ENCODE data around the gene TPST2.

Gene TPST2

DNA sequence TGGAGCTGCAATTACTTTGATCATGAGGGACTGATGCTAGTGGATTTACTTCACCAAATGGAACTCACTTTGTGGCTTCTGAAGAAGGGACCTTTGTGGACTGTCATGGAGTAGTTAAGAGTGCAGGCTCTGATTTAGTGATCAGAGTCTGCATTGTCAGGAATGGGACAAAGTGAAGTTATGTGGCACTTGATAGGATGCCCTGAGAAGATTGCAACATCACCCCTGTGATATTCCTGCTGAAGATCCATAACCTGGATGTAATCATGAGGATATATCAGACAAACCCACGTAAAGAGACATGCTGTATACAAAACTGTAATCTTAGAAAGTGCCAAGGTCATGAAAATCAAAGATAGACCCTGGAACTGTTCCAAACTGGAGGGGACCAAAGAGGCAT lies 76.1 kb downstream of the TPST2 start:
- Histone ChIP-seq H3K9me3 (ENCODE audit: control insufficient read depth in 1 of 2, low read length in 2 of 2) (no peaks in the 10 kb centered on the region), H3K27me3 (ENCODE audit: control insufficient read depth in 1 of 2, insufficient read depth in 2 of 2, low read length in 2 of 2) (no peaks in the 10 kb centered on the region), H3K4me1 (ENCODE audit: control insufficient read depth in 1 of 2, insufficient read depth in 2 of 2, low read length in 2 of 2) (peaks cover 19 to 29% of the 10 kb centered on the region in 2 donors), H3K4me3 (ENCODE audit: low read depth in 1 of 2, low read length in 2 of 2) (no peak overlapping the region), H3K9ac (ENCODE audit: low read depth in 1 of 2, low read length in 2 of 2) (no peak overlapping the region), H3K36me3 (ENCODE audit: control insufficient read depth in 1 of 2, insufficient read depth in 2 of 2, low read length in 2 of 2) (peaks cover 9 to 14% of the 10 kb centered on the region in 2 donors), H3K27ac (ENCODE audit: low read depth, low read length) (no peak overlapping the region)

DNA sequence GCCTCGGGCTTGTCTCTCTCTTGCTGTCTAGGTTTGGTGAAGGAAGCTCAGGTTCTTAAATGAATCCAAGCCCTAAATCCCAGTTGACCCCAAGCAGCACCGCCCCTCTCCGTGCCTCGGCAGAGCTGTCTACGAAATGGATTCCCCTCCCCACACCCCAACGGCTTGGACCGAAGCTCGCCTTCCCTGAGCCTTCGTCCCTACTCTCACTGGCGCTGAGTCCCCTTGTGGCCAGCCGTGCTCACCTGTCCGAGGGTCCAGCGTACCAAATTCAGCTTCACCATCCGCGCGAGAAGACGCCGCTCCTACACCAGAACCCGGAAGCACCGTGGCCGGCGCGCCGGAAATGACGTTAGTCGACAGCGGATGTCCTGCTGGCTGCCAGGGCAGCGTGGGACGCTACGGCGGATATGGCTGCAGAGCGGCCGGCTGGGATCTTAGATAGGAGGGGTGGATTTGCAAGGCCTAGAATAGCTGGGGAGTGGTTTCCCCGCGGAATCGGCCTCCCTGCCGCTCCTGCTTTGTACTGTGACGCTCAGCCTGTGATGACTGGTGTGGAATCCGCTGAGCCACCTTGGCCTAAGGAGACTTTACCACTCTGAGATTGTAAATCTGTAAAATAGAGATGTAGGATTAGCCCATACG lies 77.7 kb downstream of the TPST2 start, which contains the start of gene TFIP11:
Gene TFIP11 (minus strand): TSS at position 325 of the 645 bp plus-strand sequence. CDS start 2,201 bp downstream, outside the sequence.
- Histone ChIP-seq H3K9me3 (ENCODE audit: control insufficient read depth in 1 of 2, low read length in 2 of 2) (no peaks in the 10 kb centered on the region), H3K36me3 (ENCODE audit: control insufficient read depth in 1 of 2, insufficient read depth in 2 of 2, low read length in 2 of 2) (peaks cover 15 to 24% of the 10 kb centered on the region in 2 donors), H3K4me1 (ENCODE audit: control insufficient read depth in 1 of 2, insufficient read depth in 2 of 2, low read length in 2 of 2) (peaks cover 19 to 29% of the 10 kb centered on the region in 2 donors)

DNA sequence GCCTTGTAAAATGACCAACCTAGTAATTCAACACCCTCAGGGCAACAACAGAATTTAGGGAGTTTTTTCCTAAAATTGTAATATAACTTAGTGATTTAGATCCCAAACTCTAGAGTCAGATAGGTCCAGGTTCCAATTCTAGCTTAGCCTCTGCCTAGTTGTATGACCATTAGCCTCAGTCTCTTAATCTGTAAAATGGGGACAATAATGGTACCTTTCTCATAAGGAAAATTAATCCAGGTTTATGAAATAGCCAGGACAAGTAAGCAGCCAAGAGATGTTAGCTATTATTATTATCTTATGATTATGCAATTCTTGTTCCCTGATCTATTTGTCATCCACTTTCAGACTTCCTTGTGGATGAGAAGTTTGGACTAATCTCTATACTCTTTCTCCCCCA lies 81.8 kb downstream of the TPST2 start:
- Histone ChIP-seq H3K36me3 (ENCODE audit: control insufficient read depth in 1 of 2, insufficient read depth in 2 of 2, low read length in 2 of 2) (peaks cover 36 to 58% of the 10 kb centered on the region in 2 donors), H3K9ac (ENCODE audit: low read depth in 1 of 2, low read length in 2 of 2) (no peak overlapping the region), H3K4me1 (ENCODE audit: control insufficient read depth in 1 of 2, insufficient read depth in 2 of 2, low read length in 2 of 2) (peaks cover 15 to 27% of the 10 kb centered on the region in 2 donors), H3K4me3 (ENCODE audit: low read depth in 1 of 2, low read length in 2 of 2) (no peak overlapping the region), H3K9me3 (ENCODE audit: control insufficient read depth in 1 of 2, low read length in 2 of 2) (no peaks in the 10 kb centered on the region), H3K27ac (ENCODE audit: low read depth, low read length) (no peak overlapping the region), H3K27me3 (ENCODE audit: control insufficient read depth in 1 of 2, insufficient read depth in 2 of 2, low read length in 2 of 2) (no peaks in the 10 kb centered on the region)

More for the DNA sequence above, 77.7 kb downstream of the TPST2 start, which contains the start of gene TFIP11:
- H3K9ac ChIP-seq (ENCODE audit: low read depth in 1 of 2, low read length in 2 of 2) = peak within 1 kb of the TSS; percentile 87 to 92
- peak within 1 kb of the TSS; percentile 99 to 100 for H3K4me3 ChIP-seq (ENCODE audit: low read depth in 1 of 2, low read length in 2 of 2)
- H3K27me3 ChIP-seq (ENCODE audit: control insufficient read depth in 1 of 2, insufficient read depth in 2 of 2, low read length in 2 of 2) = no peaks in the 10 kb centered on the region
- H3K27ac ChIP-seq (ENCODE audit: low read depth, low read length) = peak within 1 kb of the TSS; percentile 54

DNA sequence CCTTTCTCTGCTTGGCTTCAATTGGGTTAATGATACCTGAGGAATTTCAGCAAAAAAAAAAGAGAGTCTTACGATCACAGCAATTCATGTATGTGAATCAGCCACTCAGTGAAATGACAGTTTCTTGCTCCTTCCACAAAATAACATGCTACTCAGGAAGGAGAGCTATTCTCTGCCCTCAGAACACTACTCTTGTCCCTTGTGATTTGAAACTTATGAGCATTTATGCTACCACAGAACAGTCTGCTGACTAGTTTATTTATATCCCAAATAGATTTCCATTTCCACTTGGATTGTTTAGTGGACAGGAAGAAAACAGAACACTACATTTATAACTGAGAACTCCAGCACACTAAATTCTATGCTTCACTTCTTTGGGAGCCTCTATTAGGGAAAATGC lies 86.2 kb downstream of the TPST2 start:
- H3K4me3 ChIP-seq (ENCODE audit: low read depth in 1 of 2, low read length in 2 of 2) = no peak overlapping the region
- H3K27me3 ChIP-seq (ENCODE audit: control insufficient read depth in 1 of 2, insufficient read depth in 2 of 2, low read length in 2 of 2) = no peaks in the 10 kb centered on the region
- H3K9me3 ChIP-seq (ENCODE audit: control insufficient read depth in 1 of 2, low read length in 2 of 2) = no peaks in the 10 kb centered on the region
- H3K4me1 ChIP-seq (ENCODE audit: control insufficient read depth in 1 of 2, insufficient read depth in 2 of 2, low read length in 2 of 2) = peaks cover 0 to 11% of the 10 kb centered on the region in 2 donors
- peaks cover 55 to 83% of the 10 kb centered on the region in 2 donors for H3K36me3 ChIP-seq (ENCODE audit: control insufficient read depth in 1 of 2, insufficient read depth in 2 of 2, low read length in 2 of 2)
- H3K9ac ChIP-seq (ENCODE audit: low read depth in 1 of 2, low read length in 2 of 2) = no peak overlapping the region
- no peak overlapping the region for H3K27ac ChIP-seq (ENCODE audit: low read depth, low read length)

DNA sequence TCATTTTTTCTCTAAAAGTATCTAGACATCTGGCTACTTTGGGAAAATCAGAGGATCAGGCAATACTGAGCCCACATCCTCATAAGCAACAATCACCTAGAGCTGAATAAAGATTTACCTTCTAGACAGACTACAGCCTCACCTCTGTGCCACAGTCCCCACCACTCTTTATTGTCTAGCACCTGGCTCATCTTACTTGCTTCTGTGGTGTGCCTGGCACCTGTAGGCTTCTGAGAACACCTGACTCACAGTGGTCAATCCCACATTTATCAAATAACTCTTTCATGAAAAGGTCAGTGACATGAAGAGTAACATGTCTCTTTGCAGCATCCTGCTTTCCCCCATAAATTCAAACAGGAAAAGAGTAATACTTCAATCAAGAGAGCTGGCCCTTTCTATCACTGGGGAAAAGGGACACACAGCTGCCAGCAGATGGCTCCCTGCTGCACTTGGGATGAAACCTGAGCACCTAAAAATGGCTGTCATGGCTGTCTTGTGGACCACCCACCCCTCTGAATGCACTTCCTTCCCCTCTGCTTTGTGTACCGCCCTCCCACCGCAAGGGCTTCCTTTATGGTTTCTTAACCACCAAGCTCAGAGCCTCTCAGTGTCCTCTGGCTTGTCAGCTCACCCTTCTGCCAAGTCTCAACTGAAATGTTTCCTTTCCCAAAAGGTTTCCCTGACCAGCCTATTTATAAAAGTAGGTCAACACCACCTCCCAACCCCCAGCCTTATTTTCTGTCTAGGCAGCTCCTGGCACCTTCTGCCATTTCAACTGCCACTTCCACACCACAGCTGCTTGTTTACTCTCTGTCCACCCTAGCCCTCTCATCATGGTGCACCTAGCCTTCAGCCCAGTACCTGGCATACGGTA lies 87.0 kb downstream of the TPST2 start:
- Histone ChIP-seq H3K4me1 (ENCODE audit: control insufficient read depth in 1 of 2, insufficient read depth in 2 of 2, low read length in 2 of 2) (peaks cover 0 to 11% of the 10 kb centered on the region in 2 donors), H3K27me3 (ENCODE audit: control insufficient read depth in 1 of 2, insufficient read depth in 2 of 2, low read length in 2 of 2) (no peaks in the 10 kb centered on the region), H3K4me3 (ENCODE audit: low read depth in 1 of 2, low read length in 2 of 2) (no peak overlapping the region), H3K9me3 (ENCODE audit: control insufficient read depth in 1 of 2, low read length in 2 of 2) (no peaks in the 10 kb centered on the region), H3K36me3 (ENCODE audit: control insufficient read depth in 1 of 2, insufficient read depth in 2 of 2, low read length in 2 of 2) (peaks cover 53 to 80% of the 10 kb centered on the region in 2 donors), H3K9ac (ENCODE audit: low read depth in 1 of 2, low read length in 2 of 2) (no peak overlapping the region), H3K27ac (ENCODE audit: low read depth, low read length) (no peak overlapping the region)

DNA sequence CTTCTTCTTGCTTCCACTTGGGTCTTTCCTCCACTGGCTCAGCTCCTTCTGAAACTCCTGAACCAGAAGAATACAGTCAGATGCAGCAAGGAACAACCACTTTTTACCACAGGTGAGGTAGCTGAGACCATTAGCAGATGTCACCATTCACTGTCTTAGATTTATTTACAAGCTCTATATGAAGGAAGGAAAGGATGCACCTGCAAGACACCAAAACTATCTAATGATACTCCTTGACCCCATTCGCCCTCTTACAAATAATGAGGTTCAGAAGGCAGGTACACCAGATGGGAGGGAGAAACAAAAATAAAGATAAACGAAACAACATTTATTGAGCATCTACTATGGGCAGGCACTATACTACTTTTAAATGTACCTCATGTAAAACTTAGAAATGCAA lies 87.9 kb downstream of the TPST2 start:
- Histone ChIP-seq H3K4me3 (ENCODE audit: low read depth in 1 of 2, low read length in 2 of 2) (no peak overlapping the region), H3K4me1 (ENCODE audit: control insufficient read depth in 1 of 2, insufficient read depth in 2 of 2, low read length in 2 of 2) (peaks cover 0 to 14% of the 10 kb centered on the region in 2 donors), H3K36me3 (ENCODE audit: control insufficient read depth in 1 of 2, insufficient read depth in 2 of 2, low read length in 2 of 2) (peaks cover 56 to 82% of the 10 kb centered on the region in 2 donors), H3K27ac (ENCODE audit: low read depth, low read length) (no peak overlapping the region), H3K9me3 (ENCODE audit: control insufficient read depth in 1 of 2, low read length in 2 of 2) (no peaks in the 10 kb centered on the region), H3K27me3 (ENCODE audit: control insufficient read depth in 1 of 2, insufficient read depth in 2 of 2, low read length in 2 of 2) (no peaks in the 10 kb centered on the region), H3K9ac (ENCODE audit: low read depth in 1 of 2, low read length in 2 of 2) (no peak overlapping the region)

DNA sequence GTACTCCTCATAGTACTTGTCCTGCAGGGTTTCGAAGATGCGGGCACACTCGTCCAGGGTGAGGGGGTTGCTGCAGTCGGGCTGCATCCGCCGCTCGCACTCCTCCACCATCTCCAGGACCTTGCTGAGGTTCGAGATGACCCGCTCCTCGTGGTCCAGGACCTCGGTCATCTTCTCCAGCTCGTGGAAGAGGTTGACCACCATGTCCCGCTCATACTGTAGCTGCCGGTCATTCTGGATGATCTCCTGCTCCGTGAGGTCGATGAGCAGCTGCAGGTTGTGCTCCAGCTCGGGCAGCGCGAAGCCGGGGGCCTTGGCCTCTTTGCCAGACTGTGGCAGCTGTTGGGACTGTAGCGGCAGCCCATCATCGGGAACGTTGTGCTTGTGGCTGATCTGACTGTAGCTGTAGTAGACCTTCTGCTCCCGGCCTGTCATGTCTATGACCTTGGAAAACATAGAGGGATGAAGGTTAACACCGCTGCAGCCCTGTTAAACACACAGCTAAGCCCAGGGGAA lies 90.7 kb downstream of the TPST2 start:
- Histone ChIP-seq H3K9me3 (ENCODE audit: control insufficient read depth in 1 of 2, low read length in 2 of 2) (no peaks in the 10 kb centered on the region), H3K27me3 (ENCODE audit: control insufficient read depth in 1 of 2, insufficient read depth in 2 of 2, low read length in 2 of 2) (no peaks in the 10 kb centered on the region), H3K9ac (ENCODE audit: low read depth in 1 of 2, low read length in 2 of 2) (no peak overlapping the region), H3K4me1 (ENCODE audit: control insufficient read depth in 1 of 2, insufficient read depth in 2 of 2, low read length in 2 of 2) (peaks cover 0 to 15% of the 10 kb centered on the region in 2 donors), H3K36me3 (ENCODE audit: control insufficient read depth in 1 of 2, insufficient read depth in 2 of 2, low read length in 2 of 2) (peaks cover 61 to 83% of the 10 kb centered on the region in 2 donors), H3K4me3 (ENCODE audit: low read depth in 1 of 2, low read length in 2 of 2) (no peak overlapping the region), H3K27ac (ENCODE audit: low read depth, low read length) (no peak overlapping the region)

DNA sequence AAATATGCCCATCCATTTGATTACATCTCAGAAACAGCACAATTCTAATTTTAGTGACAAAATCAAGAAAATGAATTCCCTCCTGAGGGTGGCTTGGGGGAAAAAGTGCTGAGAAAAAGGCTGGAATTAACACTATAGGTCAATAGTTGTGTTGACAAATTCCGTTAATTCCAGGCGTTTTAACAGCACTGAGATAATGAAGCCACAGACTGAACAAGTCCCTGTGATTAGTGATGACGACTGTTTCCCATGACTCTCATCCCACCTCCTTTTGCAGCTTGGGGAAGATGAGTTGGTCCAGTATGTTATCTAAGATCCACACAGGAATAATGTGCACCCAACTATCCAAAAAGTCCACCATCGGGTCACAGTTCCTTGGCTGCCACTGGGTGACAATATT lies 93.5 kb downstream of the TPST2 start:
- Histone ChIP-seq H3K27ac (ENCODE audit: low read depth, low read length) (no peak overlapping the region), H3K27me3 (ENCODE audit: control insufficient read depth in 1 of 2, insufficient read depth in 2 of 2, low read length in 2 of 2) (no peaks in the 10 kb centered on the region), H3K4me1 (ENCODE audit: control insufficient read depth in 1 of 2, insufficient read depth in 2 of 2, low read length in 2 of 2) (peaks cover 0 to 4% of the 10 kb centered on the region in 2 donors), H3K4me3 (ENCODE audit: low read depth in 1 of 2, low read length in 2 of 2) (no peak overlapping the region), H3K9ac (ENCODE audit: low read depth in 1 of 2, low read length in 2 of 2) (no peak overlapping the region), H3K36me3 (ENCODE audit: control insufficient read depth in 1 of 2, insufficient read depth in 2 of 2, low read length in 2 of 2) (peaks cover 63 to 83% of the 10 kb centered on the region in 2 donors), H3K9me3 (ENCODE audit: control insufficient read depth in 1 of 2, low read length in 2 of 2) (no peaks in the 10 kb centered on the region)

DNA sequence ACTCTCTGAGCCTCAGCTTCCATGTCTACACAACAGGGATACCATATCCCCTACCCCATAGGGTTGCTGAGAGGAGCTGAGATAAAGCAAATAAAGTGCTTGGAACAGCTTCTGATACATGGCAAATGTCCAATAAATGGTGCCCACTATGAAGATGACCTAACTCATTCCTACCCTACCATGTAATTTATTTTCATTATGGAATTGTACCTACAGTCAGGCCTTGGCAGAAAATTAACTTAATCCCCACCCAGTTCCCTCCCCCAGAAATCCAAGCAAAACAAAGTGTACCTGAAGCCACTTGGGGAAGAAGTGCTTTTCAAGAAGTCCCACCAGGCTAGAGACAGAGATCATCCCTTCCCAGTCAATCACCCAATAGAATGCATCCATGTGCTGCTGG lies 95.4 kb downstream of the TPST2 start:
- Histone ChIP-seq H3K4me3 (ENCODE audit: low read depth in 1 of 2, low read length in 2 of 2) (no peak overlapping the region), H3K36me3 (ENCODE audit: control insufficient read depth in 1 of 2, insufficient read depth in 2 of 2, low read length in 2 of 2) (peaks cover 69 to 88% of the 10 kb centered on the region in 2 donors), H3K9ac (ENCODE audit: low read depth in 1 of 2, low read length in 2 of 2) (no peak overlapping the region), H3K27ac (ENCODE audit: low read depth, low read length) (no peak overlapping the region), H3K27me3 (ENCODE audit: control insufficient read depth in 1 of 2, insufficient read depth in 2 of 2, low read length in 2 of 2) (no peaks in the 10 kb centered on the region), H3K4me1 (ENCODE audit: control insufficient read depth in 1 of 2, insufficient read depth in 2 of 2, low read length in 2 of 2) (peaks cover 0 to 4% of the 10 kb centered on the region in 2 donors), H3K9me3 (ENCODE audit: control insufficient read depth in 1 of 2, low read length in 2 of 2) (no peaks in the 10 kb centered on the region)

DNA sequence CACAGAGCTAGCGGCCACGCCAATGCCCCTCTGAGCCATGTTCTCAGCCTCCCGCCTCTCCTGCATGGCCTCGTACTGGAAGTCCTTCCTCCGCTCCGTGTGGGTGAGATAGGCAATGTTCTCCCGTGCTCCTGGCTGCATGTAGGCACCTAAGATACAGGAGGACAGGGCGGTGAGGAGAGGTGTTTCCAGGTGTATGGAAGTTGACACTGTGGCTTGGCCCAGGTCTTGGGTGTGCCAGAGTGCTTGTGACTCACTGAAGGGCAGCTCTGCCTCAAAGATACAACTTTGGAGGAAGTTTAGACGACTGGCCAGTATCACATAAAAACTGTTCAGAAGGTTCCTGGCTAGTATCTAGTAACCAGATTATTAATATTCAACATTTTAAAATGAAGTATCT lies 97.7 kb downstream of the TPST2 start:
- H3K9me3 ChIP-seq (ENCODE audit: control insufficient read depth in 1 of 2, low read length in 2 of 2) = no peaks in the 10 kb centered on the region
- no peak overlapping the region for H3K4me3 ChIP-seq (ENCODE audit: low read depth in 1 of 2, low read length in 2 of 2)
- no peaks in the 10 kb centered on the region for H3K27me3 ChIP-seq (ENCODE audit: control insufficient read depth in 1 of 2, insufficient read depth in 2 of 2, low read length in 2 of 2)
- no peak overlapping the region for H3K9ac ChIP-seq (ENCODE audit: low read depth in 1 of 2, low read length in 2 of 2)
- H3K36me3 ChIP-seq (ENCODE audit: control insufficient read depth in 1 of 2, insufficient read depth in 2 of 2, low read length in 2 of 2) = peaks cover 75 to 96% of the 10 kb centered on the region in 2 donors
- peaks cover 0 to 3% of the 10 kb centered on the region in 2 donors for H3K4me1 ChIP-seq (ENCODE audit: control insufficient read depth in 1 of 2, insufficient read depth in 2 of 2, low read length in 2 of 2)
- H3K27ac ChIP-seq (ENCODE audit: low read depth, low read length) = no peak overlapping the region

Data from duodenal mucosa (tissue), 2 donors.